HG03139 (cell line): ENCODE results near the gene RTP3.
"Not testable (repeated sequence)": the region's sequence is repeated elsewhere in the genome, so short reads cannot be mapped to it uniquely, and the experiment has no call there.

Experiments
- ATAC-seq: cut with Tn5 transposase; IDR thresholded peaks from one replicate; pipeline ENCODE4 v1.9.1; 2021; ENCODE audit not compliant: unreplicated experiment

RTP3 gene

DNA sequence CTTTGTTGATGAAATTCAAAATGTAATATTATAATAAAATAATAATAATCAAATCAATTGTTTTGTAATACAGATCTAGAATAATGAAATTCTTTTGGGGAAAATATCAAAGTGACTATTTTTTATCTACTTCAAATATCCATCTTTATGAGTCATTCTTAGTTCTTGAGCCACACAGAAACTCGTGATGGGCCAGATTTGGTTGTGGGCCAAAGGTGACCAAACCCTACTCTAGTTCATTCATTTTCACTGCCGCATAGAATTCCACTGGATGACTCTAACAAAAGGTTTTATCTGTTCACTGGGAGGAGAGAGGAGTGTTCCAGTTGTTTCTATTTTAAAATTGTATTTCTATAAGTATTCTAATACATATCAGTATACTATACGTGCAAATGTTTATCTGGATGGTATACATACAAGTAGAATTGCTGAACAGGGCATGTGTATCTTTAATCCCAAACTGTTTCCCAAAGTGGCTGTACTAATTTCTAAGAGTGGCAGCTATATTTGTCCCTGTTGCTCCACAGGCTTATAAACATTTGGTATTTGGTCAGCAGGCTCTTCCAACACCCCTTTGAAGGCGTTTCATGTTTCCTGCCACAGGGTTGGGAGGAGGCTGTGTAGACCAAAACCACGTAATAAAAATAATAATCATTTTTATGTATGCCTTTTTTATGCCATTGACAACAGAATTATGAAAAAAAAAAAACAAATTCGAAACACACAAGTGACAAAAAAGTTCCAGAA lies 7.3 kb upstream of the RTP3 start:
- no peak for ATAC-seq

DNA sequence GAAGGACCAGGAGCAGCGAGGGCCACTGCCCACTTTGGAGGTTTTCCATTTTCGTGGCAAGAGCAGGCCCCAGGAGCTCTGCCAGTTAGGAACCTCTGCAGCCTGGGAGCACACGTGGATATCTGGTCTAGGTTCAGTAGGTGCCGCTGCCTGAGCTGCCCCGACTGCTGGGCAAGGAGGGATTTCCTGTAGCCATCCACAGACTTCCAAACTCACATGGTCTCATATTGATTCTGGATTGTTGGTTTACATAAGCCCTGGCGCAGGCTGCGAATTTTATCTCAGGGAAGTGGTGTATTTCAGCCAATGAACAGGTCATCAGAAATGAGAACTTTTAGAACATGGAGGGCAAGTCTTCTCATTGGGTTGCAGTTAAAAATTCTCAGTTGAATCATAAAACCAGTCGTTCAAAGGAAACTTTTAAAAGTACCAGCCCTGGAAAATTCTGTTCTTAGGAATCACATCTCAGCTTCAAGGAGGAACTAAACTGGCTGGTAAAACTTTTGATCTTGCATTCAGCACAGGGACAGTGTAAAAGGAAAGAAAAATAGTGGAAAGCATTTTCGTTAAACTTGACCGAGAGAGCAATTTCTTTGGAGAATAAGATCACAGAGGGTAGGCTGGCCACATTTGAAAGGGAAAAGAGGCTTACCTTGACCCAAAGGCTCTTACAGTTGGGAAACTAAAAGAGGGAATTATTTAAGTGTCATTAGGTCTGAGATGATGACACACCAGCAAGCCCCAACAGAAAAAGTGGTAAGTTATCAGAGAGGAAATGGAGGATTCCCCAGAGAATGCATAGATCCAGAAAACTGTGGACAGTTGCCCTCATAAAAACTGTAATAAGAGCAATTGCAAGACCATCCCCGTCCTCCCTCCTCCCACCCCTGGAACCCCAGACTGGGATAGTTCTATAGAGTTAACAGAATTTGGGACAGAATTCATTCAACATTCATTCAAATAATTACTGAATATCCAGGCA lies 6.4 kb upstream of the RTP3 start:
- no peak for ATAC-seq

DNA sequence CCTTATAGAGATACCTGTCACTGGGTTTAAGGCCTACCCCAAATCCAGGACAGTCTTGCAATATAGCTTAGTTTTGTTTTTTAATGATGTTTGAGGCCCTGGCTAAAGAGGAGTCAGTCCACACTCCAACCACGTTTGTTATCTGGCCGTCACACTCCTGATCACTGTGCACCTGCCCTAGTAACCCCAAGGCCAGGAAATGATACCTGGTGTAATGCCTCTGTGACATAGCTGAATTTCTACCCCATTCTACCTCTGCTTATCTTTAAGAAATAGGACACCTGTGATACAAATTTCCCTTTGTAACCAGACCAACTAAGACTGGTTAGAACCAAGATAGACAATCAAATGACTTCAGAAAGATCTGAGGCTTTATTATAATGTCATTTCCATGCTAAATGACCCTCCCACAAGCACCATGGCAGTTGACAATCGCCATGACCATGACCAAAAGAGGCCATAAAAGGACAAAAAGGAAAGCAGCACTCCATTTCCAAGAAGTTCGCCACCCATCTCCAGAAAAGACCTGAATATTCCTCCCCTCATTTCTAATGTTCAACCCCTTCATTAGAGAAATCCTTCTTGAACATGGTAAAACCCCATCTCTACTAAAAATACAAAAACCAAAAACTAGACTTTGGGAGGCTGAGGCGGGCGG lies 4.8 kb upstream of the RTP3 start:
- ATAC-seq, result no peak

DNA sequence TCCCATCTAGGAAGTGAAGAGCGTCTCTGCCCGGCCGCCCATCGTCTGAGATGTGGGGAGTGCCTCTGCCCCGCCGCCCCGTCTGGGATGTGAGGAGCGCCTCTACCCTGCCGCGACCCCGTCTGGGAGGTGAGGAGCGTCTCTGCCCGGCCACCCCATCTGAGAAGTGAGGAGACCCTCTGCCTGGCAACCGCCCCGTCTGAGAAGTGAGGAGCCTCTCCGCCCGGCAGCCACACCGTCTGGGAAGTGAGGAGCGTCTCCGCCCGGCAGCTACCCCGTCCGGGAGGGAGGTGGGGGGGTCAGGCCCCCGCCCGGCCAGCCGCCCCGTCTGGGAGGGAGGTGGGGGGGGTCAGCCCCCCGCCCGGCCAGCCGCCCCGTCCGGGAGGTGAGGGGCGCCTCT lies 3.3 kb upstream of the RTP3 start:
- not testable (repeated sequence) for ATAC-seq

DNA sequence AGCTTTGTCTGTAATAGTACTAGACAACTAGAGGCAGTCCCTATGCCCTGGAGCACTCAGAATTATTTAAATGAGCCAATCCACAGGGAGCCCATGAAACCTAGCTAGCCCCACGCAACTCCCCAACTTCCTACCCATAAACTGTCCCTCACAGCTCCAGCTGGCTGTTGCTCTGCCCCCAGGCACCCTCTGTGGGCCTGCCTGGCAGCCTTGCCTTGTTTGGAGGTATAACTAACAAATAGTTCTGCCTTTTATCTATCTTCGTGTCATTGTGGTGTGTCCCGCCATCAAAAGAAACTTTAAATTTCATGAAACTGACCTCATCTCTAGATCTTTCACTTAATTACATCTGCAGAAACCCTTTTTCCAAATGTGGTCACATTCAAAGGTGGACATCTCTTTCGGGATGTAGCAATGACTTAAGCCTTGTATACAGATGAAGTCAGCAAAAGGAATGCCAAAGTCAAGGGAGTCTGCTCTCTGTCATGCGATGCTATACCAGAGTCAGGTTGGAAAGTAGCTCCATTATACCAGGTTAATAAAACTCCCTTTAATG lies 1.8 kb upstream of the RTP3 start:
- ATAC-seq, result no peak

DNA sequence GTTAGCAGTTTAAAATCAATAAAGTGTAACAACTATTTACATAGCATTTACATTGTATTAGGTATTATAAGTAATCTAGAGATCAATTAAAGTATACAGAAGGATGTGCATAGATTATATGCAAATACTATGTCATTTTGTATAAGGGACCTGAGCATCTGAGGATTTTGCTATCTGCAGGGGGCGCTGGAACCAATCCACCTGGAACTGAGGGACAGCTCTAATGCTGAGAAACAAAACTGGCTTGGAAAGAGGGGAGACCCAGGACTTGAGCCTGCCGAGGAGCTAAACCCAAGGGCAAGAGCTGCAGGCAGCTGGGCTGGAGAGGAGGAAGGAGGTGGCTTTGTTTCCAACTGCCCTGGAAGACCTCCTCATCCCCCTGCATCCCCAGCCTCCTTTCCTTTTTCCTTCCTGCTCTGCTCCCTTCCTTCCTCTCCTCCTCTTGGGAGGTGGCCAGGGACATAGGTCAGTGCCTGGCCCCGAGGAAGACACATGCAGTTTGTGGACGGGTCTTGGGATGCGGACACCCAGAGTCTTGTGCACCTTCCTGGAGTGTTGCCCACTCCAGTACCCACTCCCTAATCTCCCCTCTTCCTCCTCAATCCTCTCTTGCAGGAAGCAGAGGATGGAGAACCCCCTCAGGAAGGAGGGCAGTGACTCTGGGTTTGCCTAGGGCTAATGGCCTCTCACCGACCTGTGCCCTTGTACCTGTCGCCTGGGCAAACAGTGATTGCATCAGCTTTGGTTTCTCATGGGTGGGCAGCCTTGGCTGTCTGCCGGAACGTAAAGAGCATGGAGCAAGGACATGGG lies 825 bp upstream of the RTP3 start:
- ATAC-seq, result no peak

DNA sequence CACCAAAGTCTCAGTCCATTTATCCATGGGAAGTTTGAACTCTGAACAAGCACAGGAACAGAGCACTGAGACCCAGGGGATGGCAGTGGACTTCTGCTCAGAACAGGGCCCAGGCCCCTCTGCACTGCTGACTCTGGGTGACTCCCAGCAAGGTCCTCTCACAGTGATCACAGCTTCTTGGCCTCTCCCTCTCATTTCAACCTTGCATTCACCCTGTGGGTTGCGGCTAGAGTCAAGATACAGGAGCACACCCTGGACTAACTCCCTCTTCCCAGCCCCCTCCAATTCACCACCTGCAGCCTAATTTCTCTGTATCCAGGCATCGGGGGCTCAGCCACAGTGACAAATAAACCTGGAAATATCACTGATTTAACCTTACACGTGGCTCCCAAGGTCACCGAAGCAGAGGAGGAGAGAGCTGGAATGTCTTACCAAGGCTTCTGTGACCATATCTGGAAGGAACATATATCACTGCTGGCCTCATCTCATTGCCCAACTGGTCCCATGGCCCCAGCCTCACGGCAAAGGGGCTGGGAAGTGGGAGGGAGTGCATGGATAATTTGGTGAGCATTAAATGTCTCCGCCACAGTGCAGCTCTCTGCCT lies 1.2 kb downstream of the RTP3 start:
- no peak for ATAC-seq

DNA sequence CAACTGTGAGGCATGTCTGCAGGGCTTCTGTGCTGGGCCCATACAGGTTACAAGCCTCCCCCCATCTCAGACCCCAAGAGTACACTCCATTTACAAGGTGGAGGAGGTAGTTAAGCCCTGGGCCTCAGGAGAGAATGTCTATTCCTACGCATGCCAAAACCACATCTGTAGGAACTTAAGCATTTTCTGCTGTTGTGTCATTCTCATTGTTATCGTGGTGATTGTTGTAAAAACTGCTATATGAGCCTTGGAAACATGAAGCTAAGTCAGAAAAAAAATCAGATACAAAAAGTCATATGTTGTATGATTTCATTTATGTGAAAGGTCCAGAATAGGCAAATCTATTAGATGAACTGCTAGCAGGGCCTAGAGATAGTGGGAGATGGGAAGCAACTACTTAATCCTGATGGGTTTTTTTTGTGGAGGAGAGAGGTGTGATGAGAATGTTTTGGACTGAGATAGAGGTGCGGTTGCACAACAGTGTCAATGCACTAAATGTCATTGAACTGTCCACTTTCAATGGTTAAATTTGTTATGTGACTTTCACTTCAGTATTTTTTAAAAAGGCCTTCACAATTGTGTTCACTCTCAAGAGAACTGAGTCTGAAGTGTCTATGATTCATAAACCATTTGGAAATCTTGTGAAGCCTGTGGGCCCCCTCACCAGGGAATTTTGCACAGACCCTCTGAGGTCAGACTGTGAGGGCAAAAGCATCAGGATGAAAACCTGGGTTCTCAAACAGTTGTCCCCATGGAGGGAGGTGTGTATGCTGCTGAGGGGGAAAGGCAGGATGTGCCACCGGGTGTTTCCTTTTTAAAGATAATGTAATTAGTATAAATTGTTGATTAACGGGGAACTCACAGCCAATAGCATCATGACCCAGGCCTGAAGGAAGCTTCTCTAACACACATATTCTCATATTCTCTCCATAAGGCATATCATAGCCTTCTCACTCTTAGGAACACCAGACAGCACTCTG lies 3.2 kb downstream of the RTP3 start:
- ATAC-seq, result no peak

DNA sequence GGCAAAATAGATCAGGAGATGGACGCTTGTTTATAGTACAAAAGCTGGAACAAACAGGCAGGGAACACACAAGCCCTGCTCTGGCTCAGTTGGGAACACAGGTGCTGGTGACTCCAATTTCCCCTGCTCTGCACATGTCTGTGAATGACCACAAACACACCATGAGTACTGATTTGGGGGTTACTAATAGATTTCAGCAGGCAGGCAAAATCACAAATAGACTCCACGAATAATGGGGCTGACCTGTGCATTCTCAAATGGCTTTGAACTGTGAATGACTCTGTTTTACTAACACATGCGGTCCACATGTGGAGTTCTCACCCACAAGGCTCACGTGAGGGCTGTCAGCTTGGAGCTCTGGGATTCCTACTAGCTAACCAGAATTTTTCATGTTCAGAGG lies 3.9 kb downstream of the RTP3 start:
- ATAC-seq, result no peak

DNA sequence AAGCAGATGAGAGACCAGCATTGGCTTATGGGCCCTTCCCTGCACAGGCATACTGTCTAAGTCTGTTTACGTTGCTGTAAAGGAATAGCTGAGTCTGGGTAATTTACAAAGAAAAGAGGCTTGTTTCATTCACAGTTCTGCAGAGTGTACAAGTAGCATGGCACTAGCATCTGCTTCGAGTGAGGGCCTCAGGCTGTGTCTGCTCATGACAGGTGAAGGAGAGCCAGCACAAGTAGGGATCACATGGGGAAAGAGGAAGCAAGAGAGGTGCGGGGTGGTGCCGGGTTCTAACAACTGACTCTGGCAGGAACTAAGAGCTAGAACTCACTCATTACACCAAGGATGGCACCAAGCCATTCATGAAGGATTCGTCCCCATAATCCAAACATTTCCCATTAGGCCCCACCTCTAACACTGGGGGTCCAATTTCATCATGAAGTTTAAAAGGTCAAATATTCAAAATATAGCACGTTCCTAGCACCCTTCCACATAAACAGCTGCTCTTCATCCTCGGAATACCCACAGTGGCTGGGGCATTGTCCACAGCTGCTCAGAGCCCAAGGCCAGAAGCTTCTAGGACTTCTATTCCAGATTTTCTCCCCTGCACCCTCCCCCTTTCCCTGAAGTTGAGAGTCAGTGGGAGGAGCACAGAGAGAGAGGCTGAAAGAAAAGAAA lies 5.6 kb downstream of the RTP3 start:
- no peak for ATAC-seq

DNA sequence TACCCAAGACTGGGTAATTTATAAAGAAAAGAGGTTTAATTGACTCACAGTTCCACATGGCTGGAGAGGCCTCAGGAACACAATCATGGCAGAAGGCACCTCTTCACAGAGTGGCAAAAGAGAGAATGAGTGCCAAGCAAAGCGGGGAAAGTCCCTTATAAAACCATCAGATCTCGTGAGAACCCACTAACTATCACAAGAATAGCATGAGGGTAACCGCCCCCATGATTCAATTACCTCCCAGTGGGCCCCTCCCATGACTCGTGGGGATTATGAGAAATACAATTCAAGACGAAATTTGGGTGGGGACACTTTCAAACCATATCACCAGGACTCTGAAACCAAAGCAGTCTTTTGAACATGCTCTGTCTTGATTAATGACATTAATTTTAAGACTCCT lies 7.0 kb downstream of the RTP3 start:
- ATAC-seq, result no peak

DNA sequence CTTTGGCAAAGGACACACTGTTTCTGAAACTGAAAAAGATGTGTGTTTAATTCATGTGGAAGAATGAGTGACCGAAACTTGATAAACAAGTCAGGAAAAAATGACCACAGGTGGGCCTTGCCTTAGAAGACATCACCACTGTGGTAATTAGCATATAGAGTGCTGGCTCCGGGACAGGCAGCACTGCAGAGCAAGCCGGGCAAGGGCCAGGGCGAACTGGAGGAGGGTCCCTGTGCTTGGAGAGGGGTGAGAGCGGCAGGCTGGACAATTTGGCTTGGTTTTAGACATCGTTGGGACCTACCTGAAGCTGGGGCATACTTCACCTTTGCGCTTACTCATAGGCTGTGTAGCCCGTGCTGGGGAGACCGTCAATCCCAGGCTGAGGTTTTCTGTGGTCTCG lies 8.2 kb downstream of the RTP3 start:
- no peak for ATAC-seq

DNA sequence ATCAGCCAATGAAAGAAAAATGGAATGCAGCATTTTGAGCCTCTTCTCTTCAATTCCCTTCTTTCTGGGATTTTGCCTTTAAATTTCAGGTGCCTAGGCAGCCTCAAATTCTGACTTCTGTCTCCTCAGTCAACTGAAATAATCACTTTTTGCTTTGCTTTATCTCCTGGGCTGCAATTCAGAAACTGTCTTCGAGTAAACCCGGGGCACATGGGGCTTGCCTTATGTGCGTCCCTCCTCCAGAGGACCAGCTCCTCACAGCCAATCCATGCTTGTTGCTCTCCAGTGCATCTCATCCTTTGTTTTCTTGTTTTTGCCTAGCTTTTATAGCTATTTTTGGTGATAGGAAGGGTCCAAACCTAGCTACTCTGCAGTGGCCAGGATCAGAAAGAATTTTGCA lies 8.8 kb downstream of the RTP3 start:
- no peak for ATAC-seq

DNA sequence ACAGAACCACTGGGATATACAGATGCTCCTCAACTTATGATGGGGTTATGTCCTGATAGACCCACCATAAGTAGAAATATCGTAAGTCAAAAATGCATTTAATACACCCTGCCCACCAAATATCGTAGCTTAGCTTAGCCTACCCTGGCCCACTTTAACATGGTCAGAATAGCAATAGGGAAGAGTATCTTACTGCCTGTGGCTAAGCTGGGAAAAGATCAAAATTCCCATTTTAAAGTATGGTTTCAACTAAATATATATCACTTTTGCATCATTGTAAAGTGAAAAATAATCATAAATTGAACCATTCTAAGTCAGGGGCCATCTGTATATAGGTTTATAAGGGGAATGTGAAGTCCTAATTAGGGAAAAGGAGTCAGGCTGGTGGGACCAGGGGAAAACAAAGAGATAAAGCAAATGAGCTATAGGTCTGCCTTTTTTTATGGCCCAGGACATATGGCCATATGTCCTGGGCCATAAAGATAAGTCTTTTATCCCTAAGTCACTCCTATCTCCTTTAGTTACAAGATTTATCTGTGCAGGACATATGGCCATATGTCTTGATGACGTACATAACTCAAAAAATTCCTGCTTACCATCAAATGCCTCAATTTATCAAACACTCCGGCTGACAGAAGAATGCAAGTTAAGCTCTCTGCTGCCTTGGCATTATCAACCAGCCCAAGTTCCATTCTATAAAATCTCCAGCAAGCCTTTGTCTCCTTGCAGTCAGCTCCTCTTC lies 11.2 kb downstream of the RTP3 start:
- ATAC-seq, result no peak

DNA sequence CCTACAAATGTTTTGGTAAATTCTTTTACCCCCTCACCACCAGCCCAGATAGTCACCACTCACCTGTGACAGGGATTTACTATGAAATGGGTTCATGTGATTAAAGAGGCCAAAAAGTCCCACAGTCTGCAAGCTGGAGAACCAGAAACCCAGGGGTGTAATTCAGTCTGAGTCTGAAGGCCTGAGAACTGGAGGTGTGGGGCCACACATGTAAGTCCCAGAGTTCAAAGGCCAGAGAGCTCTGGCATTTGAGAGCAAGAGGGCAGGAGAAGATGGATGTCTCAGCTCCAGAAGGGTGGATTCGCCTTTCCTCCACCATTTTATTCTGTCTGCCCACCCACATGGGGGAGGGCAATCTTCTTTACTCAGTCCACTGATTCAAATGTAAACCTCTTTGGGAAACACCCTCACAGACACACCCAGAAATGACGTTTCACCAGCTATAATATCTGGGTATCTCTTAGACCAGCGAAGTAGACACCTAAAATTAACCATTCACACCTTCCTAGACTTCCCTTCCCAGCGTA lies 11.9 kb downstream of the RTP3 start:
- no peak for ATAC-seq

DNA sequence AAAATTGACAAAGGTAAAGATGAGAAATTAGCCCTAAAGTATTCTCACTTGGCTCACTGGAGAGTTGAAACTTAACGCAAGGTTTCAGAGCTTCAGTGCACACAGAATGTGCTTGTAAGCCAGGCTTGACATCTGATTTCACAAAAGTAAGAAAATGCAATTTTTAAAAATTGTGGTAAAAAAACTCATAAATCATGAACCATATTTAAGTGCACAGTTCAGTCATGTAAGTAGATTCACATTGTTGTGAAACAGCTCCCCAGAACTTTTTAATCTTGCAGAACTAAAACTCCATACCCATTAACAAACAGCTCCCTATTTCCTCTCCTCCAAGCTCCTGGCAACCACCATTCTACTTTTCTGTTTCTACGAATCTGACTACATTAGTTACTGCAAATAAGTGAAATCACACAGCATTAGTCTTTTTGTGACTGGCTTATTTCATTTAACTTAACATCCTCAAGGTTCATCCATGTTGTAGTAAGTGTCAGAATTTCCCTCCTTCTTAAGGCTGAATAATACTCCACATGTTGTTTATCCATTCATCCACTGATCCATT lies 14.5 kb downstream of the RTP3 start:
- no peak for ATAC-seq

DNA sequence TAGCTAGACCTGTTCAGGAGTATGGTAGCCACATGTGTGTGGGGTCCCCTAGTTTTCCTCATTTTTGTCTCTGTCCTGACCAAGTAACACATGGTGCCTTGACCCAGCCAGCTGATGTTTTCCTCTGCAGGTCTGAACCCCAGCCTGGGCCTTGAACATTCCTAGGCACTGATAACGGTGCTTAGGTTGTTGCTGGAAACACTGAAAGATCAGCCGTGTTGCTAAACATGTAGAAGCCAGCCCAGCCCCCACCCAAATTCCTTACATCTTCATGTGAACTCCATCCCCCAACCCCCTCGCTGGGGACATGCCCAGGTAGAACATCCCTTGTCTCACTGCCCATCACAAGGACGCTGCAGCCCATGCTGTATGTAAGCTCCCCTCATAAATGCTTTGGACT lies 18.7 kb downstream of the RTP3 start:
- no peak for ATAC-seq
